K562 (cell line): ENCODE measurements around the gene PLK5. TPM values are rescaled to one million over a fixed set of nuclear protein-coding genes. Genes with fewer than 3 reads are reported as not detected.

Source experiments
- KDM5B ChIP-seq: fragments of 200-600 bp; sonication (generic); IDR thresholded peaks from 2 replicates; pipeline ENCODE4 v1.6.1; 2012; ENCODE audit warnings: low read depth, mild to moderate bottlenecking, moderate library complexity, low read length, control low read depth, inconsistent platforms; ENCODE audit not compliant: insufficient replicate concordance
- SAP30 ChIP-seq: fragments of 200-600 bp; sonication (generic); IDR thresholded peaks from 2 replicates; pipeline ENCODE4 v1.6.1; 2012; ENCODE audit warnings: borderline replicate concordance, low read depth, mild to moderate bottlenecking, moderate library complexity, low read length, control low read depth, inconsistent platforms; ENCODE audit not compliant: insufficient read depth, poor library complexity, severe bottlenecking
- SIRT6 ChIP-seq: IDR thresholded peaks from one replicate; pipeline ENCODE4 v1.6.1; 2012; ENCODE audit warnings: low read depth, mild to moderate bottlenecking, control low read depth, inconsistent platforms, low read length, moderate library complexity
- SP1 ChIP-seq: sonication (generic); formaldehyde crosslinking; IDR thresholded peaks from 2 replicates; pipeline ENCODE4 v1.8.1; 2022; ENCODE audit warnings: mild to moderate bottlenecking, missing genetic modification reagents
- SREBF2 ChIP-seq: sonication (generic); formaldehyde crosslinking; IDR thresholded peaks from 2 replicates; pipeline ENCODE4 v1.4.0; 2020; ENCODE audit warnings: mild to moderate bottlenecking, missing genetic modification reagents
- TAF15 ChIP-seq: fragments of 200-400 bp; formaldehyde crosslinking; IDR thresholded peaks from 2 replicates; pipeline ENCODE4 v1.6.1; 2017; ENCODE audit warnings: mild to moderate bottlenecking, low read depth, low read length, moderate library complexity
- ZNF644 ChIP-seq: fragments of 200-800 bp; sonication (Bioruptor generic); IDR thresholded peaks from 2 replicates; pipeline ENCODE4 v1.6.1; 2016; ENCODE audit warnings: low read depth, missing genetic modification characterization, missing compliant biosample characterization
- polyA plus RNA-seq, 8 experiments: library from polyadenylated mRNA; depleted of rRNA in 4 of 8; stranded (reverse) in 5 of 8; unstranded in 3 of 8; fragments of >200 nt; fragmentation: Nextera tagmentation in 2 of 8; fragmentation: Illumina TruSeq in 1 of 8; extraction: Ambion mirVana in 2 of 8; extraction: Trizol in 1 of 8; gene quantifications; 2 replicates each; pipeline versions ENCODE4 v1.2.1 to v1.2.3, GENCODE V29; 2011 to 2014; ENCODE audit warnings: inconsistent platforms in 1 of 8, missing spikeins in 1 of 8
- total RNA-seq, 7 experiments: library from RNA; depleted of rRNA in 6 of 7; stranded (reverse); fragments of >200 nt in 6 of 7; fragmentation: Illumina TruSeq in 2 of 7; extraction: Trizol in 2 of 7; gene quantifications; 2 replicates each; pipeline versions ENCODE4 v1.2.1 to v1.2.3, GENCODE V29; 2011 to 2021; ENCODE audit warnings: low replicate concordance in 1 of 7
- TF ChIP-seq, protein P1 (sequence below), 2 experiments: fragments of 450-650 bp in 1 of 2; sonication (generic) in 1 of 2; formaldehyde crosslinking; conservative IDR thresholded peaks; 2 replicates each; pipeline versions ENCODE4 v1.4.0 to v1.8.1; 2020 to 2022; ENCODE audit warnings: mild to moderate bottlenecking in 1 of 2, missing genetic modification reagents in 1 of 2
- TF ChIP-seq, protein P2 (sequence below): sonication (generic); formaldehyde crosslinking; IDR thresholded peaks from 2 replicates; pipeline ENCODE4 v1.9.0; 2022; ENCODE audit warnings: mild to moderate bottlenecking, missing genetic modification reagents
- TF ChIP-seq, protein P3 (sequence below), 2 experiments: fragments of 250-450 bp in 1 of 2; fragments of 450-650 bp in 1 of 2; sonication (Bioruptor Pico) in 1 of 2; IDR thresholded peaks; 2 replicates each; pipeline versions ENCODE4 v1.6.1 to v1.8.0; 2016 to 2021; ENCODE audit warnings: mild to moderate bottlenecking in 2 of 2, moderate library complexity in 2 of 2, missing compliant biosample characterization in 1 of 2, missing genetic modification characterization in 1 of 2
- TF ChIP-seq, protein P4 (sequence below), 2 experiments: fragments of 450-650 bp in 1 of 2; sonication (generic) in 1 of 2; formaldehyde crosslinking in 1 of 2; IDR thresholded peaks; 2 replicates each; pipeline versions ENCODE4 v1.7.1 to v1.9.0; 2016 to 2022; ENCODE audit warnings: inconsistent platforms in 1 of 2, mild to moderate bottlenecking in 1 of 2, missing genetic modification reagents in 1 of 2

The PLK5 gene
- total and polyA plus RNA-seq, 9 of the 15 experiments (the other 6 are each of a cell fraction or from before 2014, with no cell fraction given): 0.04 to 0.23 (median 0.11) TPM; not detected in 5

DNA sequence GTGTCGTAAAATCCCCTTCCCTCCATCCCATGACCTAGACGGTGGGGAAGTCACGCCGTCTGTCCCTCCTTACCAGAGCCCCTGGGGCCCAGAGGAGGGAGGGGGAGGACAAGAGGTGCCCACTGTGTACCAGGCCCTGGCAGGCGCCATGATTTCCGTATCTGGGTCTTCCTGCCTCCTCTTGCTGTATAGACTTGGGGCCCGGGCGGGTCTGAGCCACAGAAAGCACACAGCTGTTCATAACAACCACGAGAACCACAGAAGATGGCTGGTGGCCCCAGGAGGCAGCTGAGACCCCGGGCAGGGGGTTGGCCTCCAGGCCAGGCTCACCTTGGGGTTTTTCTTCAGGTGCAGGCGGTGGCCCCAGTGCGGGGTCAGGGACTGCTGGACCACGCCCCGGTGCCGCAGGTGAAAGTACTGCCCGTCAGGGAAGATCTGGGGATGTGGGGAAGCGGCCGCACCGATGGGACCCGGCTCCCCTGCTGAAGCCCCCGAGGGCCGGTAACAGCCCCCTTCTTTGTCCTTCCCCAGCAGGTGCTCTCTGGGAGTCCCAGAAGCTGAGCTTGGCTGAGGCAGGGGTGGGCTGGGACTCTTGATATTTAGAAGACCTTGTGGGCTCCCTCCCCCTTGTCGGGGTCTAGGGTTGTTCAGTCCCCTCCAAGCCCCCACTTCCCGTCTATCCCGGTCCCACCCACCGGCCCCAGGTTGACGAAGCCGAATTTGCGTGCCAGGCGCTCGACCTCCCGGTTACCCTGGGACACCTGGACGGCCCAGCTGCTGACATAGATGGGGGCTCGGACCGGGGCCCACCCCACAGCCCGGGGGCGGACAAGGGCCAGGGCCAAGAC lies 34.2 kb upstream of the PLK5 start (continued):
- TF ChIP-seq, protein P1, sequence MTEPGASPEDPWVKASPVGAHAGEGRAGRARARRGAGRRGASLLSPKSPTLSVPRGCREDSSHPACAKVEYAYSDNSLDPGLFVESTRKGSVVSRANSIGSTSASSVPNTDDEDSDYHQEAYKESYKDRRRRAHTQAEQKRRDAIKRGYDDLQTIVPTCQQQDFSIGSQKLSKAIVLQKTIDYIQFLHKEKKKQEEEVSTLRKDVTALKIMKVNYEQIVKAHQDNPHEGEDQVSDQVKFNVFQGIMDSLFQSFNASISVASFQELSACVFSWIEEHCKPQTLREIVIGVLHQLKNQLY (CRISPR knock-in tag; conservative IDR thresholded peaks at IDR 0.05): no peak
- TF ChIP-seq, protein P2, sequence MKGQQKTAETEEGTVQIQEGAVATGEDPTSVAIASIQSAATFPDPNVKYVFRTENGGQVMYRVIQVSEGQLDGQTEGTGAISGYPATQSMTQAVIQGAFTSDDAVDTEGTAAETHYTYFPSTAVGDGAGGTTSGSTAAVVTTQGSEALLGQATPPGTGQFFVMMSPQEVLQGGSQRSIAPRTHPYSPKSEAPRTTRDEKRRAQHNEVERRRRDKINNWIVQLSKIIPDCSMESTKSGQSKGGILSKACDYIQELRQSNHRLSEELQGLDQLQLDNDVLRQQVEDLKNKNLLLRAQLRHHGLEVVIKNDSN (CRISPR knock-in tag): no peak
- TF ChIP-seq, protein P3, sequence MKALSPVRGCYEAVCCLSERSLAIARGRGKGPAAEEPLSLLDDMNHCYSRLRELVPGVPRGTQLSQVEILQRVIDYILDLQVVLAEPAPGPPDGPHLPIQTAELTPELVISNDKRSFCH (CRISPR knock-in tag; IDR thresholded peaks at IDR 0.05): no peak
- TF ChIP-seq, protein P3 (tag; IDR thresholded peaks at IDR 0.05): no peak
- TF ChIP-seq KDM5B: peak; percentile 61
- TF ChIP-seq SAP30: no peak
- no peak for TF ChIP-seq ZNF644 (tag)
- no peak for TF ChIP-seq TAF15
- TF ChIP-seq SIRT6: no peak
- TF ChIP-seq SREBF2 (CRISPR knock-in tag): no peak
- TF ChIP-seq, protein P4, sequence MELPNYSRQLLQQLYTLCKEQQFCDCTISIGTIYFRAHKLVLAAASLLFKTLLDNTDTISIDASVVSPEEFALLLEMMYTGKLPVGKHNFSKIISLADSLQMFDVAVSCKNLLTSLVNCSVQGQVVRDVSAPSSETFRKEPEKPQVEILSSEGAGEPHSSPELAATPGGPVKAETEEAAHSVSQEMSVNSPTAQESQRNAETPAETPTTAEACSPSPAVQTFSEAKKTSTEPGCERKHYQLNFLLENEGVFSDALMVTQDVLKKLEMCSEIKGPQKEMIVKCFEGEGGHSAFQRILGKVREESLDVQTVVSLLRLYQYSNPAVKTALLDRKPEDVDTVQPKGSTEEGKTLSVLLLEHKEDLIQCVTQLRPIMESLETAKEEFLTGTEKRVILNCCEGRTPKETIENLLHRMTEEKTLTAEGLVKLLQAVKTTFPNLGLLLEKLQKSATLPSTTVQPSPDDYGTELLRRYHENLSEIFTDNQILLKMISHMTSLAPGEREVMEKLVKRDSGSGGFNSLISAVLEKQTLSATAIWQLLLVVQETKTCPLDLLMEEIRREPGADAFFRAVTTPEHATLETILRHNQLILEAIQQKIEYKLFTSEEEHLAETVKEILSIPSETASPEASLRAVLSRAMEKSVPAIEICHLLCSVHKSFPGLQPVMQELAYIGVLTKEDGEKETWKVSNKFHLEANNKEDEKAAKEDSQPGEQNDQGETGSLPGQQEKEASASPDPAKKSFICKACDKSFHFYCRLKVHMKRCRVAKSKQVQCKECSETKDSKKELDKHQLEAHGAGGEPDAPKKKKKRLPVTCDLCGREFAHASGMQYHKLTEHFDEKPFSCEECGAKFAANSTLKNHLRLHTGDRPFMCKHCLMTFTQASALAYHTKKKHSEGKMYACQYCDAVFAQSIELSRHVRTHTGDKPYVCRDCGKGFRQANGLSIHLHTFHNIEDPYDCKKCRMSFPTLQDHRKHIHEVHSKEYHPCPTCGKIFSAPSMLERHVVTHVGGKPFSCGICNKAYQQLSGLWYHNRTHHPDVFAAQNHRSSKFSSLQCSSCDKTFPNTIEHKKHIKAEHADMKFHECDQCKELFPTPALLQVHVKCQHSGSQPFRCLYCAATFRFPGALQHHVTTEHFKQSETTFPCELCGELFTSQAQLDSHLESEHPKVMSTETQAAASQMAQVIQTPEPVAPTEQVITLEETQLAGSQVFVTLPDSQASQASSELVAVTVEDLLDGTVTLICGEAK (IDR thresholded peaks at IDR 0.05): 0 out of 2 replicates have a peak, but pooled peaks have one; percentile 20
- TF ChIP-seq, protein P4 (CRISPR knock-in tag; IDR thresholded peaks at IDR 0.05): no peak
- no peak for TF ChIP-seq SP1 (CRISPR knock-in tag)
